ENCODE data around the gene SYT13. TPM values are rescaled to one million over a fixed set of nuclear protein-coding genes. Genes with fewer than 3 reads are reported as not detected.
A peak's percentile ranks its signal among the peaks of the same experiment; 100 is the strongest.

SYT13 gene
- total RNA-seq, 3 donors from 2014 or later = 7.5 to 28.6 (median 22.7) TPM

DNA sequence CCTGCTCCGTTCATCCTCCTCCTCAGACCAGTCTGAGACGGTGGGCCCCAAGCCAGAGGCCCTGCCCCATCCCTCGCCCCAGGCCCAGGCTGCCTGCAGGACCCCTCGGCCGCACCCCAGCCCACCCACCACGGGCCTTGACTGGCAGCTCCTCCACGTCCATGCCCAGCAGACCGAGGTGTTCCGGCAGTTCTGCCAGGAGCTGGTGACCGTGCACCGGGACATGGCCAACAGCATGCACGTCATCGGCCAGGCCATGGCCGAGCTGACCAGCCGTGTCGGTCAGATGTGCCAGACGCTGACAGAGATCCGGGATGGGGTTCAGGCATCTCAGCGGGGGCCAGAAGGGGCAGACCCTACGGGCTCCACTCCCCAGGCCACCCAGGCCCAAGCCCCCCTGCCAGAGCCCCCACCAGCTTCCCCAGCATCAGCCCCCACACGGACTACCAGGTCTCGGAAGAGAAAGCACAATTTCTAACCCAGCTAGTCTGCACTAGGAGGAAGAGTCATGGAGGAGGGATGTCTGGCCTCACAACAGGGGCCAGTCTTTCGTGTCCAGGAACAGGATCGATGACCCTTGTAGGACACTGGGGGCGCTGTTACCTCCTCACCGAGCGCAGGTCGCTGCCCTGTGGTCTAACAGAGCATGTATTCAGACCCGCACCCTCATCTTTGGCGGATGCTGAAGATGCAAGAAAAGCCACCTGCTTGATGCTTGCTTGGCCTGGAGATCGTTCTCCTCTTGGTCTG, 73.4 kb downstream of the SYT13 start:
- no peaks in the 10 kb centered on the region for H3K9me3 ChIP-seq
- TF ChIP-seq, protein P1, sequence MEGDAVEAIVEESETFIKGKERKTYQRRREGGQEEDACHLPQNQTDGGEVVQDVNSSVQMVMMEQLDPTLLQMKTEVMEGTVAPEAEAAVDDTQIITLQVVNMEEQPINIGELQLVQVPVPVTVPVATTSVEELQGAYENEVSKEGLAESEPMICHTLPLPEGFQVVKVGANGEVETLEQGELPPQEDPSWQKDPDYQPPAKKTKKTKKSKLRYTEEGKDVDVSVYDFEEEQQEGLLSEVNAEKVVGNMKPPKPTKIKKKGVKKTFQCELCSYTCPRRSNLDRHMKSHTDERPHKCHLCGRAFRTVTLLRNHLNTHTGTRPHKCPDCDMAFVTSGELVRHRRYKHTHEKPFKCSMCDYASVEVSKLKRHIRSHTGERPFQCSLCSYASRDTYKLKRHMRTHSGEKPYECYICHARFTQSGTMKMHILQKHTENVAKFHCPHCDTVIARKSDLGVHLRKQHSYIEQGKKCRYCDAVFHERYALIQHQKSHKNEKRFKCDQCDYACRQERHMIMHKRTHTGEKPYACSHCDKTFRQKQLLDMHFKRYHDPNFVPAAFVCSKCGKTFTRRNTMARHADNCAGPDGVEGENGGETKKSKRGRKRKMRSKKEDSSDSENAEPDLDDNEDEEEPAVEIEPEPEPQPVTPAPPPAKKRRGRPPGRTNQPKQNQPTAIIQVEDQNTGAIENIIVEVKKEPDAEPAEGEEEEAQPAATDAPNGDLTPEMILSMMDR (IDR thresholded peaks at IDR 0.05) = no peak
- peaks cover 13% of the 10 kb centered on the region for H3K4me1 ChIP-seq (ENCODE audit: low read depth)
- ATAC-seq (no peak), DNase-seq (no peak)
- H3K36me3 ChIP-seq (ENCODE audit: low read depth) = no peaks in the 10 kb centered on the region
- intact Hi-C loops (cut with DNase I, micrococcal nuclease) = loop anchor here in 1 of 2 donors (5.0 kb wide), 1 partner anchor 70 kb away; no protein-coding TSS in a partner anchor
- no peak overlapping the region for H3K4me3 ChIP-seq

GRCh38 chr11:45211732-45212131, 74.4 kb downstream of the SYT13 start:
- Histone ChIP-seq H3K36me3 (ENCODE audit: low read depth) (no peaks in the 10 kb centered on the region), H3K9me3 (no peaks in the 10 kb centered on the region), H3K4me1 (ENCODE audit: low read depth) (peaks cover 13% of the 10 kb centered on the region), H3K4me3 (no peak overlapping the region)
- intact Hi-C loops (cut with DNase I, micrococcal nuclease) = loop anchor here in 1 of 2 donors (5.0 kb wide), 1 partner anchor 69 kb away; no protein-coding TSS in a partner anchor
- ATAC-seq (no peak), DNase-seq (no peak)
- TF ChIP-seq, protein P1 (IDR thresholded peaks at IDR 0.05) = no peak

DNA sequence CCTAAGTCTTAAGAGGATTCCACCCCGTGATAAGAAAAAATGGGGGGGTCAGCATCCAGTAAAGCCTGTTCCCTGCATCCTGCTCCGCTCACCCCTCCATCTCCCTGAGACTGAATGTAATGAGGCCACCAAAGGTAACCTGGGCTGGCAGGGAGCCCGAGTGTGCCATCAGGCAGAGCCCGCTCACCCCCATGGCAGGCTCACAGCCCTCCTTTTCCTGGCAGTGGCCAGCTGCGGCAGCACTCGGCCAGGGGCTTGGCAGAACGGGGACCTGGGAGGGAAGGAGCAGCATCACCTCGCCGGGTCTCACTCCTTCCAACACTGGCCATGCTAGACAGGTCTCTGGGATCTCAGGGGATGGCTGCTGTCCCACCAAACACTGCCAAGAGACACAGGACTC, 75.3 kb downstream of the SYT13 start:
- ATAC-seq (no peak), DNase-seq (no peak)
- Histone ChIP-seq H3K4me1 (ENCODE audit: low read depth) (peaks cover 13% of the 10 kb centered on the region), H3K36me3 (ENCODE audit: low read depth) (no peaks in the 10 kb centered on the region), H3K4me3 (no peak overlapping the region), H3K9me3 (no peaks in the 10 kb centered on the region)
- TF ChIP-seq, protein P1 (IDR thresholded peaks at IDR 0.05) = no peak
- intact Hi-C loops (cut with DNase I, micrococcal nuclease) = loop anchor here in 1 of 2 donors (5.0 kb wide), 1 partner anchor 69 kb away; no protein-coding TSS in a partner anchor

GRCh38 chr11:45209891-45210699, 76.0 kb downstream of the SYT13 start:
- ATAC-seq (peak; percentile 38), DNase-seq (peak in 2 of 3 donors; percentile 34 to 52)
- peaks cover 13% of the 10 kb centered on the region for H3K4me1 ChIP-seq (ENCODE audit: low read depth)
- H3K36me3 ChIP-seq (ENCODE audit: low read depth) = no peaks in the 10 kb centered on the region
- TF ChIP-seq, protein P1 (IDR thresholded peaks at IDR 0.05) = no peak
- intact Hi-C loops (cut with DNase I, micrococcal nuclease) = loop anchor here in 1 of 2 donors (5.0 kb wide), 1 partner anchor 68 kb away; no protein-coding TSS in a partner anchor
- no peak overlapping the region for H3K4me3 ChIP-seq
- no peaks in the 10 kb centered on the region for H3K9me3 ChIP-seq

DNA sequence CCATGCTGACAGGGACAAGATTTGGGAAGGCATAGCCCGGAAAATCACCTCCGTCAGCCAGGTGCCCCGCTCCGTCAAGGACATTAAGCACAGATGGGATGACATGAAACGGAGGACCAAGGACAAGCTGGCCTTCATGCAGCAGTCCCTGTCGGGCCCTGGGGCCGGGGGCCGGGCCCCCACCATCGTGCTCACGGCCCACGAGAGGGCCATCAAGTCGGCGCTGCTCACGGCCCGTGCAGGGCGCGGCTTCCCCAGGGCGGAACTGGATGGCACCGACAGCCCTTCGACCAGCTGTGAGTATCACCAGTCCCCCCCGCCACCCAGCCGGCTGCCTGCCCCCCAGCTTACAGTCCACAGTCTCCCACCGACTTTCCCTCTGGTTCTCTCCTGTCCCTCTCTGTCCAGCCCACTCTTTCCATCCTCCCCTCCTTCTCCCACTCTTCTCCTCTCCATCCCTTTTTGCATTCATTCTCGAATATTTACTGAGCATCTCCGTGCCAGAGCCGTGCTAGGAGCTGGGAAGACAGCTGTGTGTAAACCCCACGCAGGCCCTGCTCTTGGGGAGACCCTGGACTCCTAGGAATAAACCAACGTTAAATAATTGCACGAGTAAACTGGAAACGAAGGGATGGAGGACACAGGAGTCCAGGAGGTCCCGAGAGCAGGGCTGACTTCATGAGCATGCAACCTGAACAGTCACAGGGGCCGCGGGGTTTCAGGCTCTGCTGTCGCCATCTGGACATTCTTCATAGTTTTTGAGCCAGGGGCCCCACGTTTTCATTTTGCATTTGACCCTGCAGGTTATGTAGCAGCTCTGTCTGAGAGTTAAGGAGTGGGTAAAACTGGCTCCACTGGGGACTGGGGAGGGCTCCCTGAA, 76.9 kb downstream of the SYT13 start:
- intact Hi-C loops (cut with DNase I, micrococcal nuclease) = no loop called here
- DNase-seq = no peak
- H3K36me3 ChIP-seq (ENCODE audit: low read depth) = no peaks in the 10 kb centered on the region
- peaks cover 13% of the 10 kb centered on the region for H3K4me1 ChIP-seq (ENCODE audit: low read depth)
- H3K4me3 ChIP-seq = no peak overlapping the region
- no peaks in the 10 kb centered on the region for H3K9me3 ChIP-seq
- ATAC-seq = no peak
- TF ChIP-seq, protein P1 (IDR thresholded peaks at IDR 0.05) = no peak

Data from mucosa of descending colon (tissue), 3 donors.